ENCODE data around the gene NKIRAS2.

- no peak for TF ChIP-seq YY1 (IDR thresholded peaks at IDR 0.05; ENCODE audit: insufficient read depth, insufficient read length)
- TF ChIP-seq SUZ12 (IDR thresholded peaks at IDR 0.05; ENCODE audit: extremely low read depth, insufficient read depth, insufficient read length), result no peak
- no peak for TF ChIP-seq ZNF274 (IDR thresholded peaks at IDR 0.05; ENCODE audit: low read depth, low read length)
Measured at GRCh38 chr17:42047343-42047742, 27.5 kb downstream of the NKIRAS2 start.

Measured in NT2/D1 (cell line).